GM12873 (cell line): ENCODE data around the gene TNC.

Experiments
- CTCF ChIP-seq: IDR thresholded peaks from 2 replicates; pipeline ENCODE4 v1.5.1; 2012; ENCODE audit warnings: low read depth, mild to moderate bottlenecking, moderate library complexity, low read length, control low read depth; ENCODE audit not compliant: insufficient read depth; ENCODE audit errors: missing control alignments

The TNC gene

GRCh38 chr9:115134941-115135340, 17.0 kb upstream of the TNC start:
- no peak for TF ChIP-seq CTCF

DNA sequence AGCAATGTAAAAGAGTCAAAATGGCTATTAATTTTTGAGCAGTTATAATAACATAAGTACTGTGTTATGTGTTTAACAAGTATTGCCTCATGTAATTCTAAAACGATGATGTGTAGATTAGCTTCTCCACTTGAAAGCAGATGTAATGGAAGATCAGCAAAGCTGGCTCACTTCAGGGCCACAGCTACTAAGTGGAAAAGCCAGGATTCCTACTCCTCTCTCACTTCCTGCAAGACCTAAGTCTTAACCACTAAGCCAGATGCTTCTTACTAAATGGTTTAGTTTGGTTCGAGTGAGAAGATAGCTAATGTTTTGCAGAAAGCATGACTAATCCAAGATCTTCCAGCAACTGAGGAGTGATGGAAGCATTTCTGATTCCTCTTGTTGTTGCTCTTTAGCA, 15.7 kb upstream of the TNC start:
- TF ChIP-seq CTCF: no peak

- TF ChIP-seq CTCF: no peak
Measured at GRCh38 chr9:115132648-115133047, 14.7 kb upstream of the TNC start.

DNA sequence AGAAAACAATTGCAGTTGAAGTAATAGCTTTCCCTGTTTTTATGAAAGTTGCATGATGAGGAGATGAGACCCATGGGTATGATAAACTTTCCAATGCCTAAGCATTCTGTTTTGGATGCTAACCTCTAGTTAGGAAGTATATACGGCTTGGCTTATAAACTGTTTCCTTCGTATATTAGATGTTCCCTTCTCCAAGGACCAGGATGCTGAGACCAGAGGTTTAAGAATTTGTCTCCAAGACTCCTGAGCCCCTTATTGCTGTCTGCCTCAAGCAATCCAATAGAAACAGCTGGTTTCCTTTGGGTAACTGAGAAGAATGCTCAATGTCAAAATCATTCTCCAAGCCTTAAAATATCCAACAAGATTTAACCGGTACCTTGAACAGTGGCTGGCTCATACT, 12.2 kb upstream of the TNC start:
- TF ChIP-seq CTCF: no peak

DNA sequence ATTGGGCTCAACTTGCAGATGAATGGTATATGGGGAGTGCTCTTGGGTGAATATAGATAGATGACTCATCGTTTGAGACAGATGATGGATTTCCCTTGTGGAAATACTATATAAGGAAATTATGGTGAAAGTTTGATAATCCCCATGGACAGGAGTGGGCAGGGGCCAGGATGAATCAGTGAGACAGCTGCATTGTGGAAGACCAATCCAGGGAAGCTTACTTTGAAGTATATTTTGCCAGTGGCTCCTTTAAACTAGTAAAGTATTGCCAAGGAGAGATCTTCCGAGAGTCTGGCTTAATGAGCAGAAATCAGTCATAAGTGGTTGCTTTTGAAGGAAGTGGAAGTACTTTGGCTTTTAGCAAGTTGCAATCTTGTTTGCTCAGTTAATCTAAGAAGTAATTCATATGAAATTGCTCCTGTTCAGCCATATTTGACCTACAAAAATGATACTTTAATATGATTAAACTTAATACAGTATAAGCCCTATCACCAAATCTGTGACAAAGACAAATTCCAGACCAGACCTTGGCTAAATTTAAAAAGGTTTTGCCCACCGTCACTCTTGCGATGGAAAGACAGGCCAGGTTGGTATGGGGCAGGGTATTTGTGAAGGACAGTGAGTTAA, 9.3 kb upstream of the TNC start:
- no peak for TF ChIP-seq CTCF

DNA sequence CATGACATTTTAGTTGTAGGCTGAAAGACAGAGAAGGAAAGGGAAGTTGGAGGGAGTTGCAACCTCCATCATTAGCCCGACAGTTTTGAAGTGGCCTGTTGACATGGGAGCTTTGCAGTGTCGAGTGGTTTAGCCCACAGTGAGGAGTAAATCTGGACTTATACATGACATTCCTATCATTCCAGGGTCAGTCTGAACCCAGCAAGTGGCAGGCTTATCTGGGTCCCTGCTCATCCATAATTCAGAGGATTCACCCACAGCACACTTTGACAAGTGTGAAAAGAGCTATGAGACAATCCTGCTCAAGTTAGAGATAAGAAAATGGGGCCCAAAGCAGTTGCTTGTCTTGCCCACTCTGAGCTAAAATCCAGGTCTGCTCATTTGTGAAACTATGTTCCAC, 8.4 kb upstream of the TNC start:
- TF ChIP-seq CTCF: no peak

DNA sequence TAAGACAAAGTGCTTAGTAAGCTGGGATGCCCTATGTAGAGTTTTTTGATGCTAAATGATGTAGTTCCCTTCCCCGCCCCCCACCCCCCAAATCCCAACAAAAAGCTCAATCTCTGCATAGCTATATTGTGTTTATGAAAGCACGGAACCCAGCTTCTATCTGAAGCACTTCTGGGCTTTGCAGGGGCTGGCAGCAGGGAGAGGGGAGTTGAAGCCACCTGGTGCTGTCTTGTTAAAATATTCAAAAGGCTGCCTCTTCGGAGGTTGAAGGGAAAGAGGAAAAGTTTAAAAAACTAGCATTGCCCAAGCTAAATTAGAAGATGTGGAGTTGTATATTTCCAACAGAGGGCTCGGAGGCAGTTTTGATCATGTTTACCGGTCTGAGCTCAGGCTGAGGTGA, 5.0 kb upstream of the TNC start:
- TF ChIP-seq CTCF: no peak
